ENCODE data around the gene AGFG1.

Gene AGFG1

DNA sequence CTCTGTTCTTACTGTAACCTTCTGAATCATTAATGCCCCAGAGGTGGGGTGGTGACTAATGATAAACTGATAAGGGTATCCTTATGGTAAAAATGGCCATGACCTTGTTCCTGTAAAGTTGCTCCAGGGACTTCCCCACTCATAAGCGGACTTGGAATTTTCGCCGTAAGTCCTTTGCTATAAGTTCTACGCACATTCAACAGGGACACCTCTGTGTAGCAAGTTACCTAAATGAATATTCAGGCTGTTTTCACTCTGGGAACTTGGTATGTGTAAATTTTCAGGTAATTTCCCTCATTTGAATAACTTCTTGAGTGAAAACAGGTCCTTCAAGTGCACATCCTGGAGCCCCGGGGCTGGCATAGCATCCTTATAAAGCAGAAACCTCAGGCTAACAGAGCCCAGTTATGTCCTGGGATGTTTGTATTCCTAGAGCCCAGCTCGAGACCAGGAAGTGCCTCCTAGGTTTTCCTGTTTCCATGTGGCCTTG lies 9.4 kb upstream of the AGFG1 start:
- DNase-seq, result no peak

DNA sequence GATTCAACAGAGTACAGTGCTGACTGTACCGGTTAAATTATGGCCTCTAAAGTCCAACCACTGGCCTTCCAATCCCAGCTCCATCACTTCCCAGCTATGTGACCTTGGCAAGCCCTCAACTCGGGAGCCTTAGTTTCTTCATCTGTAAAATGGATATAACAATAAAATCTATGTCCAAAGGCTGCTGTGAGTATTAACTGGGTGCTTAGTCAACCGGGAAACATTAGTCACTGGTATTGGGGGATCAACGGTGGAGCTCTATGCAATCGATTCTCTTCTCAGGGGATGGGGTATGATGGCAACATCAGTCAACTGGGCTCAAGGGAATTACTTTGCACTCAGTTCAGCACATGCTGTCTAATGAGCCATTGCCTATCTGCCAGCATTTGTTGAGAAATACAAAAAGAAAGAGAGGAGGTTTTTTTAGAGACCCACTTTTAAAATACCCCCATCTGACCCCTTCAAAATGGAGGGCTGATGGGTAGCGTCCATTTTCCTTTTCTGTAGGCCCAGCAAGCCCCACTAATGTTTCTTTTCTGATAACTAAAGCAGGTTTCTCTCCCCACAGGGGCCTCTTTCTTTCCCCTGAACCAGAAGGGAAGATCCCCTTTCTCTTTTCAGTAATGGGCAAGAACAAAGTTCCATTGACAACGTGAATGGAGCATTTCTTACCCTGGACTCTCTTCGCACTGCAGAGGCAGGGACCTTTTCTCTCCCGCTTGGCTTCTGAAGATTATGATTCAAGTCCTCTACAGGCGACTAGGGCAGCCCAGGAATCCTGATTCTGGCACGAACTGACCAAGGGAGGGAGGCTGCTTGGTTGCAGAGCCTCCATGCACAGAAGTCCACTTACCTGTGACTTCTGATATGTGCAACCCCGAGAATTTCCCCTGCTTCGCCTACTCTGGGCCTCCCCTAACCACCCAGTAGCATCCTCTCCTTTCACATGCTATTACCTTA lies 8.7 kb upstream of the AGFG1 start:
- DNase-seq, result no peak

DNA sequence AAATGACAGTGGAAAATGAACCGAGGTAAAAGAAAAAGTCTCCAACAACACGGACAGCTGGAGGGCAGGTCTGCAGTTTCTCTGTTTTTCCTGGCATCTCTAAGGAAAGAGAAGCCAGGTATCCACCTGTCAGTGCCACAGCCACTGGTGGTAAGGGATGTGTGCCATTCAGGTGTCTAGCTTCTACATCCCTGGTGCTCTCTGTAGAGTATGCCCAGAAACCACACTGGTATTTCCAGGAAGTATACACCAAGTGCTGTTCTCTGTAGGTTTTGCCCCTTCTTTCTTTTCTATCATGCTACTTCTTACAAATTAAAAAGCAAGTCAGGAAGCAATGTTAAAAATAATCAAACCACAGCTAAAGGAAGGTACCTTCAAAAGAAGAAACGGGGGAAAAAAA lies 7.6 kb upstream of the AGFG1 start:
- no peak for DNase-seq

DNA sequence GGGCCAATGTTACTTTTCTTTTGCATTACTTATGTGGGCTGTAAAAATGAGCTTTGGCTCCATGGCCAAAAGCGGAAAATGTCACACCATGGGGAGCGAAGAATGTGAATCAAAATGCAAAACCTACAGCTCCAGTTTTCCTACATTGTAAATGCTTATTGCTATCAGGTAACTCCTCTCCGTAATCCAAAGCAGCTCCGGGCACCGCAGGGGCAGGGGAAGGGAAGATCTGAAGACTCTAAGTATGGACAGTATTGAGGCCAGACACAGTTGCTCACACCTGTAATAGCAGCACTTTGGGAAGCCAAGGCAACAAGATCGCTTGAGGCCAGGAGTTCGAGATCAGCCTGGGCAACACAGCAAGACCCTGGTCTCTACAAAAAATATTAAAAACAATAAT lies 7.1 kb upstream of the AGFG1 start:
- no peak for DNase-seq

DNA sequence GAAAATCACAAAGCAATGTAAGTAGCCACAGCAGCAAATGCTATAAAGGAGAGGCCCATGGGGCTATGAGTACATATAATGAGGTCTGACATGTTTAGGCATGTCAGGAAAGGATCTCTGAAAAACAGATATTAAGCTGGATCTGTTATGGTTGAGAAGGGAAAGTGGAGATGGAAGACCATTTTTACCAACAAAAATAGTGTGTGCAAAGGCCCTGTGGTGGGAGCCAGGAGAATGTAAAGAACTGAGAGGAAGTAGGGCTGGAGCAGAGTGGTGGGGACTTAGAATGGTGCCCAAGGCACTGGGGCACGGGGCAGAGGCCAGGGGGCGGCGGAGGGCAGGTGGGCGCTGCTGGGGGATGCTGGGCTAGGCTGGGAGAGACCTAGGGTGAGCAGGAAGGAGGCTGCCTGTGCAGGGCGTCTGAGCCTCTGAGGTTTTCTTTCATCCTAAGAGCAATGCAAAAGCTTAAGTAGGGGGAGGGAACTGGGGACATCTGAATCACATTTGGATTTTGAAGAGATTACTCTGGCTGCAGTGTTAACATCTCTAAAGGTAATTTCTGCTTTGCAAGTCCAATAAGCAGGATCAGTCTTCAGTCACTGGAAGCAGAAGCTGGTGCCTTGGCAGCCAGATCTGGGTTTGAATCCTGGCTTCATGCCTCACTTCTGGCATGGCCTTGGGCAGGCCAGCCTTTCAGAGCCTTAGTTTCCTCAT lies 4.9 kb upstream of the AGFG1 start:
- no peak for DNase-seq

DNA sequence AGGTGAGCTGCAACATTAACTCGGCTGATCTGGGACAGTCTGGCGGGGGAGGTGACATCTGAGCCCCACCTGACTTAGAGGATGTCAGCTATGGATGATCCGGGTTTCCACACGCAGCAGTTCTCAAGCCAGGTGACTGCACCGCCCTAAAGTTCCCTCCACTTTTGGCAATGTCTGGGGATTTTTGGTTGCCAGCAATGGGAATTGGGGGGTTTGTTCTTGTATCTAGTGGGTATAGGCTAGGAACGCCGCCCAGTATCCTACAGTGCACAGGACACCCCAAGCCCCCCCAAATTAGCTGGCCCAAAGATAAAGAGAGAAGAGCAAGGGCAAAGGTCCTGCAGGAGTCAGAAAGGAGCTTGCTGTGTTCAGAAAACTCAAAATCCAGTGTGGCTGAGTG lies 544 bp upstream of the AGFG1 start:
- DNase-seq, result no peak

DNA sequence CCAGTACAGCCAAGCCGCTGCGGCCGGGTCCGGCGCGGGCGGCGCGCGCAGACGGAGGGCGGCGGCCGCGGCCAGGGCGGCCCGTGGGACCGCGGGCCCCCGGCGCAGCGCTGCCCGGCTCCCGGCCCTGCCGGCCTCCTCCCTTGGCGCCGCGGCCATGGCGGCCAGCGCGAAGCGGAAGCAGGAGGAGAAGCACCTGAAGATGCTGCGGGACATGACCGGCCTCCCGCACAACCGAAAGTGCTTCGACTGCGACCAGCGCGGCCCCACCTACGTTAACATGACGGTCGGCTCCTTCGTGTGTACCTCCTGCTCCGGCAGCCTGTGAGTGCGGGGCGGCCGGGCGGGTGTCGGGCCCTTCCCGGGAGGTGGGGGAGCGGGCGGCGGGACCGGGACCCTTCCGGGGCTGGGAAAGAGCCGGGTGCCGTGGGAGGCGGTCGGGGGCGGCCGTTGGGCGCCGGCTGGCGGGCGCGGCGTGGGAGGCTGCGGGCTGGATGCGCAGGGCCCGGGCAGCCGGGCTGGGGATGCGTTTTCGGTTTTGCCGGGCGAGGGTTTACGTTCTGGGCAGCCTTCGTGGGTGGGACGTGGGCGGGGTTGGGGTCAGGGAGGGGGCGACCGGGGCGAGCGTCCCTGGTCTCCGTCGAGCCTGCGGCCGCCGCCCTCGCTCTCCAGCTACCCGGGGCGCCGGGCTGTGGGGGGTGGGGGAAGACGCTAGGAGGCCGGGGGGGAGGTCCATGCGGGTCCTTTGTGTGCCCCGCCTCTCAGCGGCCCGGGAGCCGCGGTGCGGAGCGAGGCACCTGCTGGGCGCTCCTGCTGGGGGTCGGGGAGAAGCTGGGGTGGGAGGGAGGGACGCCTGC lies 537 bp downstream of the AGFG1 start:
- DNase-seq, result no peak

DNA sequence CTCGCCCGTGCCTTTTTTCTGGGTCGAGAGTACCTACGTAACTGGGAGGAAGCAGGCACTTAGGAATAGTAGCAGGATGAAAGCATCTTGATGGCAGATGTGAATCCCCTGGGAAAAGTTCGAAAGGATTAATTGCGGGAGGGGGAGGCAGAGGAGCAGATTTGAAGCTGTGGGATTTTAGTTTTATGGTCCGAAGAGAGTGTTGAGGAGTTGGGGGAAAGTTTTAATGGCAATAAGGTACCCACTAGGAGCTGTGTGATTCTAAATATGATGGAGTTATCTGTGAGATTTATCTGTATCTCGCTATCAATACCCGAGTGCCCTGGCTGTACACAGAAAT lies 1.1 kb downstream of the AGFG1 start:
- no peak for DNase-seq

DNA sequence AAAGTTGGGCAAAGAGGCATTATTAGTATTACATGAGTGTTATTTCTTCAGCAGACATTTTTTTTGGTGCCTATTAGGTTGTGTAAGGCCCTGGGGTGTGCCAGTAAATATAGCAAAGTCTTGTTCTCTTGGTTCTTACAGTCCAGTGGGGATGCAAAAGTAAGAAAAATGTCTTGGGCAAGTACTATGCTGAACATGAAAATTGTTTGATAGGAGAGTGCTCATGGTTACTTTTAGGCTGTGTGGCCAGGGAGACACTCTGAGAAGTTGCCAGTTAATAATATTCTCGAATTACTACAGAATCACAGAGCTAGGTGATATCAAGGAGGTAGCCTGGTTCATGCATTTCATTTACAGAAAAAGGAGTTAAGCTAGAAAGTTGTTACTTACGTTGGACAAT lies 1.9 kb downstream of the AGFG1 start:
- no peak for DNase-seq

DNA sequence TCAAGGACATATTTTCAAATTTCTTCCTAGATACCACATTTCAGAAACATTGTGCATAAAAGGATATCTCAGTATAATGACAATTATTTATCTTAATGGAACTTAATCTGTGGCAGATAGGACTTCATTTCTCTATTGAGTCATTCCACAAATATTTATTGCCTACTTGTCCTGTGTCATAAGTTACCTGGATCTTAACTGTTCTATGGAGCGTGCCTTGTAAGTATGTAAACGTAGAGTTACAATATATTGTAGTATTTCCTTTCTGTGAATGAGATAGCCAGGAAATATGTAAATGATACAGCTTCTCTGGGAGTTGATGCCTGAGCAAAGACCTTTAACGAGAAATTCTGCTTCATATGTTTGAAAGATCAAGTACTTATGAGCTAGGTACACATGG lies 2.5 kb downstream of the AGFG1 start:
- no peak for DNase-seq

DNA sequence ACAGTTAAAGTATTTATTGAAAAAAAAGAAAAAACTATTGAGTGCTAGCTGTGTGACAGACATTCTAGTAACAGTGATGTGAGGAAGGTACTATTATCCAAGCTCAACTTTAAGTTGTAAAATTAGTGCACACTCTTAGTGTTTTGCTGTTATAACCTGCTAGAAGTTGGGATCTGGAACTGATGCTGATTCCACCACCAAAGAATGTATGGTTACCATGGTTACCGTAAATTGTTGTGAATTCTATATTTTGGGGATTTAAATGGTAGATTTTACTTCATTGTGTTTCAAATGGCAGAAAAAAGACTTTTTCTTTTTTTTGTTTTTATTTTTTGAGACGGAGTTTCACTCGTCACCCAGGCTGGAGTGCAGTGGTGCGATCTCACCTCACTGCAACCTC lies 5.3 kb downstream of the AGFG1 start:
- DNase-seq, result no peak

DNA sequence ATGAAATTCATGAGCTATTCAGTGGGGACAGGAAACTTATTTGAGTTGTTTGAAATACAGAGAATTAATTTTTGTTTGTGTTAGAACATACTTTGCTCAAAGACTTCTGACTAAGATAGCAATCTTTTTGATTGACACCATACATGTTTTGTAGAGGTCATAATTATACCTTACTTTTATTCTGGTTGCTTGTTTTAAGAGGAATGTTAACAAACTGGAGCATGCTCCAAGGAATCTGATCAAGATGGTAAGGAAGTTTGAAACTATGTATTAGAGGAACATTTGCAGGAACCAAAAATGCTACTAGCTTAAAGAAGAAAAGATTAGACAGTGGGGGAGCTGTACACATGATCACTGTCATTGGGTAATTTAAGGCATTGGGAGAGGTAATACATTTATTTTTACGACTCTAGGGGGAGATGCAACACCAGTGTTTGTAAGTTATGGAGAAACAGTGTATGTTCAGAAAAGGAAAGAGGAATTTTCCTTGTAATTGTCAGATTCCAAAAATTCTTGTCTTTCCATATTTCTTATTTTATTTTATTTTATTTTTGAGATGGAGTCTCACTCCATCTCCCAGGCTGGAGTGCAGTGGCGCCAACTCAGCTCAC lies 8.0 kb downstream of the AGFG1 start:
- DNase-seq, result no peak

DNA sequence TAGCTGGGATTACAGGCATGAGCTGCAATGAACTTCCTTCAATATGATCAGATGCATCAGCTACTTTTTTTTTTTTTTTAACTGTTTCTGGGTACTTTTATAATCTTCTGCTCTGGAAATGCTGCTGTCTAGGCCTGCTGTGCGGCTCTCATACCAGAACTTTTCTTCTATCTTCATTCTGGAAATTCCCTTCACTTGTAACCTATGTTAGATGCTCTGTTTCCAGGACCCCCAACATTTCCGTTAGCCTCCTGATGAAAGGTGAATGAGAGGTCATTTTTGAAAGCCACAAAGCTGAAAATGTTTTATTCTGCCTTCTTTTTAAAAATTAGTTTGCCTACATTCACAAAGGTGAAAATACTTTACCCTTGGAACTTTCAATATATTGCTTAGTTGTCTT lies 8.6 kb downstream of the AGFG1 start:
- DNase-seq, result no peak

DNA sequence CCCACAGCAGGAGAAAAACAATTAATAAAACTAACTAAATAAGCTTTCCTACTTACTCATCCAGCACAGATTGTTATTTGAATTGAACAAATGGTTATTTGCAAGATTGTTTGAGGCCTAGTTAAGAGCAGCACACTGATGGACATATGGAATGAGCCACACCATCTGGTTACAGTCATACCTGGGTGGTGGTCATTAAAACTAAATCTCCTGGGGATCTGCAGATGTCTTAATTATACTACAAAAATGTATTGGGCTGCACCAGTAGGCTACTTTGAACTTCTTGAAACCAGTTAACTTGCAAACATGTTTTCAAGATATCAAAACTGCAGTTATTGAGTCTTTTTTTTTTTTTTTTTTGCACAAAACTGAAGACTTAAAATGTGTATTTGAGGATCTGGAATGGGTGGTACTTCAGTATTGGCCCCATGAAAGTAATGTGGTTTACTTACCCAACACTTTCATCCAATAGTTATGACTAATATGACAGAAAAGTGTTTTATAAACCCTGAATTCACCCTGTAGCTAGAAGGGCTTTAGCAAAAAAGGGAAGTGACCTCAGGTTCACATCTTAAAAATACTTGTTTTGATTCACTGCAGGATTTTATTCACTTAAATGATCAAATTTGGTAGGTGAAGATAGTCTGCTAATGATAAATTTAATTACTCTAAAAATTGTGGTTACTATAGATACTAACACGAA lies 10.8 kb downstream of the AGFG1 start:
- no peak for DNase-seq

DNA sequence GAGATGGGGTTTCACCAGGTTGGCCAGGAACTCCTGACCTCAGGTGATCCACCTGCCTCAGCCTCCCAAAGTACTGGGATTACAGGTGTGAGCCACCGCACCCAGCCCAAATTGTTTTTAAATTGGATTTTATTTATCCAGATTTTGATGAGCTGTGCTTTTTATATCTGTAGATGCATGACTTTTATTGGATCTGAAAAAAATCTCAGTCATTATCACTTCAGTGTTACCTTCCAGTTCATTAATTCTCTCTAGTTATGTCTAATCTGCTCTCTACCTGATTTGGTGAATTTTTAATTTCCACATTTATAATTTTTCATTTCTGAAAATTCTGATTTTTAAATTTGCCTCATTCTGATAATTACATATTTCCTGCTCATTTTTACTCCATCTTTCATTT lies 13.5 kb downstream of the AGFG1 start:
- DNase-seq, result no peak

DNA sequence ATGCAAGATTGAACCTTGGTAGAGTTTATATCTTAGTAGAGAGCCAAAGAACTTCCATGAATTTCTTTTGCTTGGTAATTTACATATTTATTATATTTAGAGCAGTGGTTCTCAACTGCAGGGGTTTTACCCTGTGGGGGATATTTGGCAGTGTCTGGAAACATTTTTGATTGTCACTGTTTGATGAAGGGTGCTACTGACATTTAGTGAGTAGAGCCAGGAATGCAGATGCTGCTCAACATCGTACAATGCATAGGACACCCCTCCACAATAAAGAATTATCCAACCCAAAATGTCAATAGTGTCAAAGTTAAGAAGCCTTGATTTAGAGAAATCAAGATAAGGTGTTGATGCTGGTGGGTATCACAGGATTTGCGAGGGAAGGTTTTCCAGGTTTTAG lies 14.7 kb downstream of the AGFG1 start:
- DNase-seq, result no peak

DNA sequence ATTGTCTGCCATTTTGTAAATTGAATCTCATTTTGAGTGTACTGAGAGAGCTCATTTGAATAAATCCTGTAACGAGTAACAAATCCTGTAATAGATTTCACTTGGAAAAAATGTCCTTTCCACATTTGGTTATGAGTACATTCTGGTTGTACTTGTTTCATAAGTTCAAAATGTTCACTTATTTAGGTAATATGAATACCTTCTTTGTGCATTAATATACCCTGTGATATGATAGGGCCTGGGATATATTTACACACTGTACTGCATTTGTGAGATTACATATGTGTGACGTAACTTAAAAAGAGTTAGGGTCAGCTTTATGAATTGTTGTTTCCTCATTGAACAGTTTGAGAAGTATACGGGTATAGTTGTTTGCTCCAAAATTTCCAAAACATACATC lies 16.1 kb downstream of the AGFG1 start:
- no peak for DNase-seq

DNA sequence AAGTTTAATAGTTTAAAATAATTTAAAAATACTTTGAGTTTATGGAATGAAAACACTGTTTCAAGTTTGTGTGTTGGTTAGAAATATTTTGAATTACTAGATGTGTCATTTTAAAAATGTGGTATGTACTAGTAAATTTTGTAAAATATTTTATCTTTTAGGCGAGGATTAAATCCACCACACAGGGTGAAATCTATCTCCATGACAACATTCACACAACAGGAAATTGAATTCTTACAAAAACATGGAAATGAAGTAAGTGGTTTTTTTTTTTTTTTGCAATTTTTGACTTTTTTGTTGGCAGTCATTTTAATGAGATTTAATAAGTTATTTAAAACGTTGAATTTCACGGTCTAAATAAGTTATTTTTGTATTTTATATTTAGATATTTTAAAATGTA lies 19.4 kb downstream of the AGFG1 start:
- DNase-seq, result no peak

DNA sequence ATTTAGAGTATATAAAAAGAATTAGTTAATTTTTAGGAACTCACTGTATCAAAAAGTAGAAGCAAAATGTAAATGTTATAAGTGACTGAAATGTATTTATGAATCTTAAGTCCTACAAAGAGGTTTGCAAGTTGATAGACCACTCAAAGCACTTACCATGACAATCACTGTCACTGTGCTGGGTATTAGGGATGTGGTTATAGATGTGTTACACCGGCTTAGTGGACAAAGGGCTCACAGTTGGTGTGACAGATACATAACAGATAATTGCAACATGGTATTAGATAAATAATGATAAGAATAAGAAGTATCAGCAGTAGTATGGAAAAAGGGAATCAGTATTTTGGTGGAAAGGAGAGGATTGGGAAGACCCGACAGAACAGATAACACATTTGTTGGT lies 21.6 kb downstream of the AGFG1 start:
- DNase-seq, result no peak

DNA sequence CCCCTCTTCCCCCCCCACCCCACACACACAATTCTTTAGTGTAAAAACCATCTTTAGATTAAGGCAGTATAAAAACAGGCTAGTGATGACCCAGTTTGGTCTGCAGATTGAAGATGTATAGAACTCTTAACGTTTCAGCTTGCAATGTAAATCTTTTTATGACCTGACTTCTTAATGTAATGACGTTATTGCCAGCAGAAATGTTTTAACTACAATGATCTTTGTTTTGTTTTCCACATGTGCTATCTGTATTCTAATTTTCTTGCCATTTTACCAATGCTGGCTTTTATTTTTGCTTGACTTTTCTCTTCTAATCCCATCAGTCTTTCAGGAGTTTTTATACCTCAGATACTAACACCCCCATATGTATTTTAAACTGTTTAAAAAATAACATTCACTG lies 25.2 kb downstream of the AGFG1 start:
- DNase-seq, result no peak

DNA sequence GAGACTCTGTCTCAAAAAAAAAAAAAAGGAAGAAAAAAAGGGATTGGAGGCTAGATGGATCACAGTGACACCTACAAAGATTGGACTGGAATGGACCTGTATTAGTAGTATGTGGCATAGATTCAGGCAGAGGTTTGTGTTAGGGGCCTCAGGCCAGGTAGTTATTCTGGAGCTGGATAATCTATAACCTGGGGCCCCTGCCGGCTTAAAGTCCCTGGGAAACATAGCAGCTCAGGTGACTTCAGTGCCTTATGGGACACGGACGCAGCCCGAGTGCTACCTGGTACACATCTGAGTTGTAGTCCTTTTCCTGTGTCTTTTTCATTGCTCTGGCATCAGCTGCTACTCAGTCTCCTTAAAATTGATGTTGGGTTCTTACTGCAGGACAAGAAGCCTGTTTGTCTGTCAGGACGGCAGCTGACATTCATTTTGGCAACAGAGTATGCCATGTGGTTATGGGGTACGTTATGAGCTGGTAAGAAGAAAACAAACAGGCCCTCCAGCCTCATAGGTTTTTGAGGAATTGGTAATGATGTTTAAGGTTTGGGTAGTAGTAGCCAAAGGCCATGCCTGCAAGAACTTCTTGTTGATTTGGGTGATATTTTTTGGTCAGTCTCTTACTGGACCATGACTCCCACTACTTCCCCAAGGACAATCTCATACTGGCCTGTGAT lies 27.8 kb downstream of the AGFG1 start:
- DNase-seq, result no peak

DNA sequence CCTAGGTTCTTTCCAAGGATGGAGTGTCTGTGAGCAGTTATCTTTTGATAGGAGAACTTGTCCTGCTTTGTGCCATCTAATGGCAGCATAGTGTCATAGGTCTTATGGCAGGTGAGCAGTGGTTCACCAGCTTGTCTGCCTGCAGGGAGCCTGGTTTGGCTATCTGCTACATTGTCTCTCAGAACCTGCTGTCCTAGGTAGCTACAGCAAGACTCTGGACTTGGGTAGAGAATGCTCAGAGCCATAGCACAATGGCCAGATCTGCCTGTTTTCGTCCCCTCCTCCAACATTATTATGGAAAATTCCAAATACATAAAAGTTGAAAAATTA lies 28.3 kb downstream of the AGFG1 start:
- no peak for DNase-seq

Measured in SHP77 treated with DMSO at 0.1 percent for 48 hours (cell line).